BLaER1 treated with 17β-estradiol and CSF1 and Interleukin-3, amounts not matched to agents 10 nM and 100 nM (cell line): Measurements from ENCODE around the gene PAGR1.
"Not testable (repeated sequence)": the region's sequence is repeated elsewhere in the genome, so short reads cannot be mapped to it uniquely, and the experiment has no call there.

Experiments used
- H3K27ac ChIP-seq, 11 experiments: shearing (Covaris generic); formaldehyde crosslinking; 2 replicates each; pipeline ENCODE4 v1.8.1; 2022
- H3K27me3 ChIP-seq, 11 experiments: shearing (Covaris generic); formaldehyde crosslinking; 2 replicates each; pipeline ENCODE4 v1.8.1; 2022
- H3K36me3 ChIP-seq, 11 experiments: shearing (Covaris generic); formaldehyde crosslinking; 2 replicates each; pipeline ENCODE4 v1.8.1; 2022
- H3K4me1 ChIP-seq, 10 experiments: shearing (Covaris generic); formaldehyde crosslinking; 2 replicates each; pipeline ENCODE4 v1.8.1; 2022
- H3K4me2 ChIP-seq, 11 experiments: shearing (Covaris generic); formaldehyde crosslinking; 2 replicates each; pipeline ENCODE4 v1.8.1; 2022
- H3K4me3 ChIP-seq, 10 experiments: shearing (Covaris generic); formaldehyde crosslinking; 2 replicates each; pipeline ENCODE4 v1.8.1; 2022
- H3K9ac ChIP-seq, 11 experiments: shearing (Covaris generic); formaldehyde crosslinking; 2 replicates each; pipeline ENCODE4 v1.8.1; 2022
- H3K9me3 ChIP-seq, 11 experiments: shearing (Covaris generic); formaldehyde crosslinking; replicated peaks in 1 of 11; 2 replicates each; pipeline ENCODE4 v1.8.1; 2022
- H4K20me1 ChIP-seq, 11 experiments: shearing (Covaris generic); formaldehyde crosslinking; 2 replicates each; pipeline ENCODE4 v1.8.1; 2022
- Cebpa-rat ChIP-seq, 11 experiments: shearing (Covaris generic); IDR thresholded peaks; 2 replicates each; pipeline ENCODE4 v1.8.1; 2022

The PAGR1 gene

GRCh38 chr16:29815793-29816693 is at the start of gene PAGR1:
Gene PAGR1, plus strand, starts transcription at chr16:29816152. Its CDS starts 374 bp downstream, at chr16:29816526.
- Histone ChIP-seq H3K27me3 (peaks cover 0 to 11% (median 0%) of the 10 kb centered on the region in 11 experiments; a peak in 3 of 22 replicates), H4K20me1 (peaks cover 0 to 43% (median 26%) of the 10 kb centered on the region in 11 experiments; a peak in 19 of 22 replicates), H3K9ac (peak within 1 kb of the TSS; percentile 79 to 99 (median 96)), H3K4me3 (peak within 1 kb of the TSS; percentile 68 to 87 (median 80)), H3K27ac (peak within 1 kb of the TSS; percentile 61 to 98 (median 87)), H3K4me2 (peak within 1 kb of the TSS; percentile 95 to 100 (median 100)), H3K36me3 (peaks cover 18 to 31% (median 23%) of the 10 kb centered on the region in 11 experiments; a peak in 21 of 22 replicates), H3K4me1 (peaks cover 70 to 85% (median 80%) of the 10 kb centered on the region in 10 experiments), H3K9me3 (no peaks in the 10 kb centered on the region)
- TF ChIP-seq Cebpa-rat (IDR thresholded peaks at IDR 0.05) = no peak

GRCh38 chr16:29766571-29766970 is 49.4 kb upstream of the PAGR1 start:
- Histone ChIP-seq H3K9me3 (no peaks in the 10 kb centered on the region), H3K4me2 (peak overlapping the region in 1 of 11 experiments; percentile 40; a peak in 1 of 22 replicates), H3K36me3 (no peaks in the 10 kb centered on the region), H3K4me1 (peaks cover 10 to 21% (median 16%) of the 10 kb centered on the region in 10 experiments), H3K4me3 (no peak overlapping the region), H4K20me1 (no peaks in the 10 kb centered on the region), H3K27me3 (no peaks in the 10 kb centered on the region), H3K27ac (no peak overlapping the region), H3K9ac (no peak overlapping the region)
- no peak for TF ChIP-seq Cebpa-rat (IDR thresholded peaks at IDR 0.05)

GRCh38 chr16:29767062-29767461 is 48.9 kb upstream of the PAGR1 start:
- Histone ChIP-seq H3K4me3 (no peak overlapping the region), H3K27ac (no peak overlapping the region), H3K4me1 (peaks cover 10 to 21% (median 15%) of the 10 kb centered on the region in 10 experiments), H3K27me3 (no peaks in the 10 kb centered on the region), H3K9ac (no peak overlapping the region), H3K36me3 (no peaks in the 10 kb centered on the region), H3K9me3 (no peaks in the 10 kb centered on the region), H4K20me1 (no peaks in the 10 kb centered on the region), H3K4me2 (0 out of 22 replicates have a peak overlapping the region, but pooled peaks of 1 of the 11 experiments have one; percentile 40)
- no peak for TF ChIP-seq Cebpa-rat (IDR thresholded peaks at IDR 0.05)

GRCh38 chr16:29769507-29769906 is 46.4 kb upstream of the PAGR1 start:
- Histone ChIP-seq H3K27me3 (no peaks in the 10 kb centered on the region), H4K20me1 (no peaks in the 10 kb centered on the region), H3K36me3 (no peaks in the 10 kb centered on the region), H3K4me1 (peaks cover 0 to 7% (median 0%) of the 10 kb centered on the region in 10 experiments; a peak in 1 of 20 replicates), H3K4me3 (no peak overlapping the region), H3K4me2 (no peak overlapping the region), H3K9me3 (no peaks in the 10 kb centered on the region), H3K9ac (no peak overlapping the region), H3K27ac (no peak overlapping the region)
- no peak for TF ChIP-seq Cebpa-rat (IDR thresholded peaks at IDR 0.05)

GRCh38 chr16:29770250-29770929 is 45.6 kb upstream of the PAGR1 start:
- Histone ChIP-seq H3K9ac (no peak overlapping the region), H3K36me3 (no peaks in the 10 kb centered on the region), H4K20me1 (no peaks in the 10 kb centered on the region), H3K4me2 (no peak overlapping the region), H3K27me3 (no peaks in the 10 kb centered on the region), H3K27ac (no peak overlapping the region), H3K4me1 (peaks cover 0 to 7% (median 0%) of the 10 kb centered on the region in 10 experiments; a peak in 1 of 20 replicates), H3K9me3 (no peaks in the 10 kb centered on the region), H3K4me3 (no peak overlapping the region)
- TF ChIP-seq Cebpa-rat (IDR thresholded peaks at IDR 0.05) = no peak

GRCh38 chr16:29772330-29772729 is 43.6 kb upstream of the PAGR1 start:
- H4K20me1 ChIP-seq, H3K9me3 ChIP-seq, H3K36me3 ChIP-seq, H3K9ac ChIP-seq, H3K4me3 ChIP-seq, H3K27ac ChIP-seq, H3K27me3 ChIP-seq, H3K4me2 ChIP-seq: not testable (repeated sequence)
- H3K4me1 ChIP-seq = peaks cover 0 to 12% (median 4%) of the 10 kb centered on the region in 10 experiments; a peak in 6 of 20 replicates

GRCh38 chr16:29774730-29775129 is 41.2 kb upstream of the PAGR1 start:
- H3K4me3 ChIP-seq = no peak overlapping the region
- H3K9me3 ChIP-seq = no peaks in the 10 kb centered on the region
- H3K27me3 ChIP-seq = no peaks in the 10 kb centered on the region
- H3K9ac ChIP-seq = no peak overlapping the region
- H4K20me1 ChIP-seq = no peaks in the 10 kb centered on the region
- H3K27ac ChIP-seq = no peak overlapping the region
- TF ChIP-seq Cebpa-rat (IDR thresholded peaks at IDR 0.05) = no peak
- H3K4me1 ChIP-seq = peaks cover 0 to 12% (median 4%) of the 10 kb centered on the region in 10 experiments; a peak in 6 of 20 replicates
- no peaks in the 10 kb centered on the region for H3K36me3 ChIP-seq
- H3K4me2 ChIP-seq = no peak overlapping the region

- H3K36me3 ChIP-seq = no peaks in the 10 kb centered on the region
- peak overlapping the region in 2 of 11 experiments; percentile 1 to 4; a peak in 1 of 22 replicates for H3K4me2 ChIP-seq
- H3K4me1 ChIP-seq = peaks cover 0 to 7% (median 4%) of the 10 kb centered on the region in 10 experiments; a peak in 9 of 20 replicates
Measured at GRCh38 chr16:29775742-29776408, 40.1 kb upstream of the PAGR1 start.

More at GRCh38 chr16:29775742-29776408, 40.1 kb upstream of the PAGR1 start:
- H3K27me3 ChIP-seq = no peaks in the 10 kb centered on the region
- no peaks in the 10 kb centered on the region for H4K20me1 ChIP-seq
- H3K9ac ChIP-seq = no peak overlapping the region
- no peak overlapping the region for H3K4me3 ChIP-seq
- no peak for TF ChIP-seq Cebpa-rat (IDR thresholded peaks at IDR 0.05)
- H3K27ac ChIP-seq = no peak overlapping the region
- no peaks in the 10 kb centered on the region for H3K9me3 ChIP-seq
